Epithelial cell of prostate (primary cell): Measurements from ENCODE around the gene HLA-DPA1.

Experiments
- DNase-seq: peaks from one replicate; pipeline ENCODE4 v3.0.0-alpha.2; 2011; ENCODE audit warnings: low read depth, low spot score
- H3K27ac ChIP-seq: fragments of 450-650 bp; 2 replicates; pipeline ENCODE4 v1.5.1; 2017; ENCODE audit warnings: mild to moderate bottlenecking

The HLA-DPA1 gene

GRCh38 chr6:33091957-33092356 is 18.5 kb upstream of the HLA-DPA1 start:
- DNase-seq = no peak
- no peak overlapping the region for H3K27ac ChIP-seq

- no peak overlapping the region for H3K27ac ChIP-seq
- DNase-seq = no peak
Observed at GRCh38 chr6:33088931-33089620, 15.6 kb upstream of the HLA-DPA1 start.

GRCh38 chr6:33088258-33088930 is 14.9 kb upstream of the HLA-DPA1 start:
- no peak for DNase-seq
- H3K27ac ChIP-seq = no peak overlapping the region

- H3K27ac ChIP-seq = no peak overlapping the region
- no peak for DNase-seq
Observed at GRCh38 chr6:33085627-33086026, 12.2 kb upstream of the HLA-DPA1 start.

GRCh38 chr6:33082702-33083101 is 9.3 kb upstream of the HLA-DPA1 start:
- no peak overlapping the region for H3K27ac ChIP-seq
- DNase-seq = no peak

- H3K27ac ChIP-seq = no peak overlapping the region
- no peak for DNase-seq
Observed at GRCh38 chr6:33081098-33081824, 7.8 kb upstream of the HLA-DPA1 start.

GRCh38 chr6:33080127-33081089 is 7.0 kb upstream of the HLA-DPA1 start:
- no peak for DNase-seq

GRCh38 chr6:33079580-33079979 is 6.1 kb upstream of the HLA-DPA1 start:
- DNase-seq = no peak
- no peak overlapping the region for H3K27ac ChIP-seq

More at GRCh38 chr6:33080127-33081089, 7.0 kb upstream of the HLA-DPA1 start:
- H3K27ac ChIP-seq = no peak overlapping the region

DNA sequence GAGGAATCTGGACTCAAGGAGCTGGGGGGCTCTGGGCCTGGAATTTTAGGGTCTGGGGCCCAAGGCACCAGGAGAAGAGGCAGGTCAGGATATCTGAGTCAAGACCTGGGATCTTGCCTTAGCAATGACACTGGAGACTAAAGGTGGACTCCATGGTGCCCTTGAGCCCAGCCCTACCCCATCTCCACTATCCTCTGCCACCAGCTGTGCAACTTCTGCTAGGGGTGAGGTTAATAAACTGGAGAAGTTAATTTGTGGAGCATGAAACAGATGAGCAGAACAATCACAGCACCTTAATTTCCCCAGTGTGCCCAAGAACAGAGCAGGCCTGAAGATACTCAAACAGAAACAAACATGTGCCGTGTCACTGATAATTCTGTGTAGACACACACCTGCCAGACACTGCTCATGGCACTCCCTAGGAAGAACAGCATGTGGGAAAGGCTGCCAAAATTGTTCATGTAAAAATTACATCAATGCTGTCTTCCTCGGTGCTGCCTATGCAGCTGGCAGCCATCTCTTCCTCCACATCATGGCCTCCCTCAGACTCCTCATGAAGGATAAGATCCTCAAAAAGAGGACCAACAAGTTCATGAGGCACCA is 5.6 kb upstream of the HLA-DPA1 start:
- H3K27ac ChIP-seq = no peak overlapping the region

GRCh38 chr6:33078442-33078841 is 5.0 kb upstream of the HLA-DPA1 start:
- H3K27ac ChIP-seq = no peak overlapping the region
- DNase-seq = no peak

More for the DNA sequence above, 5.6 kb upstream of the HLA-DPA1 start:
- DNase-seq = no peak

DNA sequence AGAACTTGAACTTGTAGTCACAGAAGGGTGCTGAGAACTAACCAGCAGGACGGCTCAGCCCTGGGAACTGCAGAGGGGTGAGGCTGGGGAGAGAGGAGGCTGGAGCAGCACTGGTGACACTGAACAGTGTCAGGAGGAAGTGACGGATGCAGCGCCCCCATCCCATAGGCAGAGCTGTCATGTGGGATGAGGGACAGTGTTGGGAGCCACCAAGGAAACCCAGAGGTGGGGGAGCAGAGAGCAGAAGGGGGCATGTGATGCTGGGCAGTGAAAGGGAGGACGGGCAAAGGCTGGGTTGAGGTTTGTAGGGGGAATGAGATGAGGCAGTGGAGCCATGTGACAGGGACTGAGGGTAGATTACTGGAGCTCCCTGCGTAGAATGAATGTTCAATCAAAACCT is 4.5 kb upstream of the HLA-DPA1 start:
- H3K27ac ChIP-seq = no peak overlapping the region
- DNase-seq = no peak

DNA sequence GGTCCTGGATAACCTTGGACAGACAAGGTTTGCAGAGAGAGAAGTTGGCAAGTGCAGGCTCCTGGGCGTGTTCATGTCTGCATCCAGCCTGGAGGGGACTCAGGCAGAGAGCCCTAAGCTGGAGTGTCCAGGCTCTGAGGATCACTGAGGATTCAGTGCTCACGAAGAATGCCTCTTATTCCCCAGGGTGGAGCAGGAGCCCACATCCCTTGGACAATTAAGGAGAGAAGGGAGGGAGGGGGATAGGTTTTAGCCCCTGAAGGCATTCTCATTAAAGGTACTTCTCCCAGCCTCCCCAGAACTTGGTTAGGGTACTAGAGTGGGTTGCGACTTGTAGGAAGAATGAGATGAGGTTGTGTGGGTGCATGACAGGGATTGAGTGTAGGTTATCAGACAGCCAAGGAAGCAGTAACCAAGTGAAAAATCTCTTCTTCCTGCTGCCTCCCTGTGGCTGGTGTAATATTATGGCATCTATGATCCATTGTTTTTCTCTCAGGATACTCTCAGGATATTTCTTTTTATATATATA is 3.0 kb upstream of the HLA-DPA1 start:
- H3K27ac ChIP-seq = no peak overlapping the region

DNA sequence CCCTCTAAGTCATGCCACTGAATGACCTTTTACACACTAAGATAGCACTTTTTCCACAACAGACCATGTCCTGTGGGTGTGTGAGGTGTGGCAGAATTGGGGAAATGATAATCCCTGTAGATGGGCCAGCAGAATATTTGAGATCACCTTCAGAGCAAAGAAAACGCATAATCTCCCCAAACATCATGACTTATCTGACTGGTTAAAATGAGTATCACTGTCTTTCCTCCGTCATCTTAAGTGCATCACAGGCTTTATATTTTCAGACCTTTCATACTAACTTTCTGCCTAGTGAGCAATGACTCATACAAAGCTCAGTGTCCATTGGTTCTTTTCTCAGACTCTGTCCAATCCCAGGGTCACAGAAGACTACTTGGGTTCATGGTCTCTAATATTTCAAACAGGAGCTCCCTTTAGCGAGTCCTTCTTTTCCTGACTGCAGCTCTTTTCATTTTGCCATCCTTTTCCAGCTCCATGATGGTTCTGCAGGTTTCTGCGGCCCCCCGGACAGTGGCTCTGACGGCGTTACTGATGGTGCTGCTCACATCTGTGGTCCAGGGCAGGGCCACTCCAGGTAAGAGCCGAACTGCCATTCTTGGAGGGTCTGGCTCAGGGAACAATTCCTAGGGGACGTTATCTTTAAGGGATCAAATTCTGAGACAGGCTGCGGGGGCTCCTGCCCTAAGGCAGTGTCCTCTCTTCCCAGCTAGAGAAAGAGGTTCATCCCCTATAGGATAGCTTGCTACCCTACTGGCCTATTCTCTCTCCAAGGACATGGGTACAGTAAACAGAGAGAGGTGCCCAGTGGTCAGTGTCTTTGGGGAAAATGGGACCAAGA is 2.3 kb upstream of the HLA-DPA1 start, which contains the start of gene HLA-DPB1:
TSS of gene HLA-DPB1 (plus strand) at position 423 of the 838 bp plus-strand sequence. CDS start at position 475, 52 bp downstream.
- DNase-seq = no peak
- no peak within 1 kb of the TSS for H3K27ac ChIP-seq

More for the DNA sequence above, 3.0 kb upstream of the HLA-DPA1 start:
- DNase-seq = no peak

- H3K27ac ChIP-seq = no peak overlapping the region
- no peak for DNase-seq
Observed at GRCh38 chr6:33075208-33075567, 1.7 kb upstream of the HLA-DPA1 start.

DNA sequence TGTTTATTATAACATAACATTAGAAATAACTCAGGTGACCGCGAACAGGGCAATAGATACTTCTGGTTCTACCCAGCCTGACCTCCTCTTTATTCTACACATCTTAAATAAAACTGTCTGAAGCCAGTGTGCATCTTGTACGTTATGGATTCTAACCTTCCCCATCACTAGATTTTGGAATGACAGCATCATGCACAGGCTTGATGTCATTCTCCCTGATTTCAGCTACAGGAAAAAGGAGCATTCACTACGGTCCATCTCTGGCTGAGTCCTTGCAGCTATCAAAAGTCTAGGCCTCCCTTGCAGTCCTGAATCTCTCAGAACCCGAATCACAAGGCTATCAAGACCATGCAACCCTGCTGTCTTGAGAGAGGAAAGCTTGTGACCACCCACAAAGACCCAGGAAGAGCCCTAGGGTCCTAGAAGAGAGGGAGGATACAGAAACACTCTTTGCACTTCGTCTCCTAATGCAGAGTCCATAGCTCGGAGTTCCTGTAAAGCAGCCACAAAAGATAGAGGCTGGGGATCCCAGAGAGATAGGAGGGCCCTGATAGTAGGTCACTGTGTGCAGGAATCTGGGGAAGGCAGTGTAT is 845 bp downstream of the HLA-DPA1 start:
- no peak overlapping the region for H3K27ac ChIP-seq

GRCh38 chr6:33071569-33071968 is 1.9 kb downstream of the HLA-DPA1 start:
- no peak for DNase-seq
- H3K27ac ChIP-seq = no peak overlapping the region

More for the DNA sequence above, 845 bp downstream of the HLA-DPA1 start:
- DNase-seq = no peak

GRCh38 chr6:33070909-33071308 is 2.5 kb downstream of the HLA-DPA1 start:
- no peak overlapping the region for H3K27ac ChIP-seq
- DNase-seq = no peak
